T-helper 1 cell treated with Interleukin-12 subunit alpha and Interleukin-12 subunit beta and Interleukin-4 antibody, amounts not matched to agents 30 μg/mL and 1 μg/mL, for 36 hours (primary cell): ENCODE data around the gene NSMF.

Experiments used
- H3K27ac Mint-ChIP-seq: one replicate; pipeline ENCODE4 v1.8.0; 2021; ENCODE audit warnings: mild to moderate bottlenecking, mixed read lengths
- H3K27me3 Mint-ChIP-seq: one replicate; pipeline ENCODE4 v1.8.0; 2021; ENCODE audit warnings: low read depth, mixed read lengths
- H3K36me3 Mint-ChIP-seq: one replicate; pipeline ENCODE4 v1.8.0; 2021; ENCODE audit warnings: low read depth, mixed read lengths
- H3K4me1 Mint-ChIP-seq: one replicate; pipeline ENCODE4 v1.8.0; 2021; ENCODE audit warnings: low read depth, mixed read lengths
- H3K4me3 Mint-ChIP-seq: one replicate; pipeline ENCODE4 v1.8.0; 2021; ENCODE audit warnings: mild to moderate bottlenecking, moderate library complexity, mixed read lengths
- H3K9me3 Mint-ChIP-seq: one replicate; pipeline ENCODE4 v1.8.0; 2021; ENCODE audit warnings: mixed read lengths

The NSMF gene

GRCh38 chr9:137439158-137439714 is 19.9 kb downstream of the NSMF start:
- peaks cover 3% of the 10 kb centered on the region for H3K4me1 Mint-ChIP-seq
- H3K9me3 Mint-ChIP-seq, result no peaks in the 10 kb centered on the region
- peaks cover 11% of the 10 kb centered on the region for H3K27me3 Mint-ChIP-seq
- no peak overlapping the region for H3K27ac Mint-ChIP-seq
- no peak overlapping the region for H3K4me3 Mint-ChIP-seq
- no peaks in the 10 kb centered on the region for H3K36me3 Mint-ChIP-seq

- H3K4me3 Mint-ChIP-seq, result no peak overlapping the region
- no peaks in the 10 kb centered on the region for H3K36me3 Mint-ChIP-seq
- H3K9me3 Mint-ChIP-seq, result no peaks in the 10 kb centered on the region
- peaks cover 3% of the 10 kb centered on the region for H3K4me1 Mint-ChIP-seq
- H3K27me3 Mint-ChIP-seq, result peaks cover 10% of the 10 kb centered on the region
- H3K27ac Mint-ChIP-seq, result no peak overlapping the region
These were observed 20.5 kb downstream of the NSMF start for GRCh38 chr9:137438591-137439157.

- Mint-ChIP-seq H3K9me3 (no peaks in the 10 kb centered on the region), H3K27me3 (peaks cover 7% of the 10 kb centered on the region), H3K36me3 (no peaks in the 10 kb centered on the region), H3K4me3 (no peak overlapping the region), H3K4me1 (peaks cover 3% of the 10 kb centered on the region), H3K27ac (no peak overlapping the region)
These were observed 21.2 kb downstream of the NSMF start for GRCh38 chr9:137437691-137438590.

- Mint-ChIP-seq H3K27me3 (peaks cover 3% of the 10 kb centered on the region), H3K4me1 (peaks cover 2% of the 10 kb centered on the region), H3K4me3 (no peak overlapping the region), H3K9me3 (no peaks in the 10 kb centered on the region), H3K36me3 (no peaks in the 10 kb centered on the region), H3K27ac (no peak overlapping the region)
These were observed 22.2 kb downstream of the NSMF start for GRCh38 chr9:137436761-137437600.

- H3K9me3 Mint-ChIP-seq, result no peaks in the 10 kb centered on the region
- H3K4me3 Mint-ChIP-seq, result no peak overlapping the region
- no peaks in the 10 kb centered on the region for H3K27me3 Mint-ChIP-seq
- H3K27ac Mint-ChIP-seq, result no peak overlapping the region
- no peaks in the 10 kb centered on the region for H3K4me1 Mint-ChIP-seq
- no peaks in the 10 kb centered on the region for H3K36me3 Mint-ChIP-seq
These were observed 23.0 kb downstream of the NSMF start for GRCh38 chr9:137435980-137436760.

- no peak overlapping the region for H3K27ac Mint-ChIP-seq
- H3K4me1 Mint-ChIP-seq, result no peaks in the 10 kb centered on the region
- no peak overlapping the region for H3K4me3 Mint-ChIP-seq
- H3K9me3 Mint-ChIP-seq, result no peaks in the 10 kb centered on the region
- H3K27me3 Mint-ChIP-seq, result no peaks in the 10 kb centered on the region
- H3K36me3 Mint-ChIP-seq, result no peaks in the 10 kb centered on the region
These were observed 23.7 kb downstream of the NSMF start for GRCh38 chr9:137435381-137435891.

GRCh38 chr9:137434498-137435380 is 24.4 kb downstream of the NSMF start:
- Mint-ChIP-seq H3K4me1 (no peaks in the 10 kb centered on the region), H3K4me3 (no peak overlapping the region), H3K36me3 (no peaks in the 10 kb centered on the region), H3K27ac (no peak overlapping the region), H3K27me3 (no peaks in the 10 kb centered on the region), H3K9me3 (no peaks in the 10 kb centered on the region)

GRCh38 chr9:137433916-137434431 is 25.2 kb downstream of the NSMF start:
- Mint-ChIP-seq H3K4me3 (no peak overlapping the region), H3K27ac (no peak overlapping the region), H3K36me3 (no peaks in the 10 kb centered on the region), H3K9me3 (no peaks in the 10 kb centered on the region), H3K27me3 (no peaks in the 10 kb centered on the region), H3K4me1 (no peaks in the 10 kb centered on the region)

GRCh38 chr9:137433349-137433915 is 25.7 kb downstream of the NSMF start:
- no peak overlapping the region for H3K4me3 Mint-ChIP-seq
- no peak overlapping the region for H3K27ac Mint-ChIP-seq
- no peaks in the 10 kb centered on the region for H3K36me3 Mint-ChIP-seq
- no peaks in the 10 kb centered on the region for H3K27me3 Mint-ChIP-seq
- no peaks in the 10 kb centered on the region for H3K9me3 Mint-ChIP-seq
- H3K4me1 Mint-ChIP-seq, result no peaks in the 10 kb centered on the region

GRCh38 chr9:137432687-137433348 is 26.3 kb downstream of the NSMF start:
- Mint-ChIP-seq H3K4me1 (no peaks in the 10 kb centered on the region), H3K4me3 (no peak overlapping the region), H3K27ac (no peak overlapping the region), H3K36me3 (no peaks in the 10 kb centered on the region), H3K27me3 (no peaks in the 10 kb centered on the region), H3K9me3 (no peaks in the 10 kb centered on the region)

GRCh38 chr9:137431416-137431931 is 27.7 kb downstream of the NSMF start:
- Mint-ChIP-seq H3K4me3 (no peak overlapping the region), H3K4me1 (no peaks in the 10 kb centered on the region), H3K9me3 (no peaks in the 10 kb centered on the region), H3K27me3 (no peaks in the 10 kb centered on the region), H3K36me3 (no peaks in the 10 kb centered on the region), H3K27ac (no peak overlapping the region)

GRCh38 chr9:137430723-137431415 is 28.3 kb downstream of the NSMF start:
- no peak overlapping the region for H3K4me3 Mint-ChIP-seq
- H3K4me1 Mint-ChIP-seq, result no peaks in the 10 kb centered on the region
- no peak overlapping the region for H3K27ac Mint-ChIP-seq
- no peaks in the 10 kb centered on the region for H3K27me3 Mint-ChIP-seq
- H3K36me3 Mint-ChIP-seq, result no peaks in the 10 kb centered on the region
- no peaks in the 10 kb centered on the region for H3K9me3 Mint-ChIP-seq
